IMR-90 (cell line): ENCODE measurements around the gene DUSP7. TPM values are rescaled to one million over a fixed set of nuclear protein-coding genes. Genes with fewer than 3 reads are reported as not detected.

ENCODE experiments used
- ATAC-seq: fragments of 200-7000 bp; cut with Tn5 transposase; 2 replicates; pipeline ENCODE4 v1.9.1; 2020; ENCODE audit warnings: low read depth, mild to moderate bottlenecking, moderate library complexity
- BruUV-seq: library from RNA; stranded (reverse); fragments of 400-500 nt; replicated peaks from 2 replicates; lab custom pipeline; 2021; lab: Mats Ljungman, UMichigan
- CTCF ChIA-PET: fragments of 300-600 bp; formaldehyde crosslinking; extraction: SDS; loops from one replicate; lab custom pipeline; 2021; ENCODE audit warnings: antibody characterized with exemption; lab: Yijun Ruan, JAX
- POLR2A ChIA-PET: fragments of 300-600 bp; sonication (Branson Sonifier 250); formaldehyde crosslinking; loops from one replicate; lab custom pipeline; 2022; ENCODE audit warnings: antibody characterized with exemption; ENCODE audit not compliant: unreplicated experiment; lab: Charles Lee
- DNase-seq: peaks from one replicate; pipeline ENCODE4 v3.0.0; 2013
- H2AFZ ChIP-seq: replicated peaks from 2 replicates; pipeline ENCODE3; 2013; ENCODE audit warnings: low read length, mild to moderate bottlenecking; ENCODE audit not compliant: poor library complexity
- H2AK5ac ChIP-seq: 2 replicates; pipeline ENCODE4 v1.6.1; 2013; ENCODE audit warnings: low read depth, low read length, inconsistent platforms
- H2AK9ac ChIP-seq: replicated peaks from 2 replicates; pipeline ENCODE3; 2013; ENCODE audit warnings: mild to moderate bottlenecking, low read depth, low read length, moderate library complexity; ENCODE audit not compliant: poor library complexity
- H2BK120ac ChIP-seq: 2 replicates; pipeline ENCODE4 v1.6.1; 2013; ENCODE audit warnings: low read depth, low read length, inconsistent platforms
- H2BK15ac ChIP-seq: 3 replicates; pipeline ENCODE4 v1.6.1; 2013; ENCODE audit warnings: low read depth, low read length, inconsistent platforms
- H2BK20ac ChIP-seq: 2 replicates; pipeline ENCODE4 v1.6.1; 2013; ENCODE audit warnings: low read depth, mild to moderate bottlenecking, inconsistent platforms, low read length, moderate library complexity
- H2BK5ac ChIP-seq: 2 replicates; pipeline ENCODE4 v1.6.1; 2013; ENCODE audit warnings: mild to moderate bottlenecking, low read depth, low read length, inconsistent platforms; ENCODE audit not compliant: poor library complexity, severe bottlenecking
- H3K14ac ChIP-seq: replicated peaks from 2 replicates; pipeline ENCODE4 v1.6.1; 2013; ENCODE audit warnings: low read depth, low read length, inconsistent platforms
- H3K18ac ChIP-seq: 2 replicates; pipeline ENCODE4 v1.6.1; 2013; ENCODE audit warnings: low read depth, low read length, control low read depth
- H3K23ac ChIP-seq: 2 replicates; pipeline ENCODE4 v1.6.1; 2013; ENCODE audit warnings: low read depth, low read length, inconsistent platforms
- H3K27ac ChIP-seq: 2 replicates; pipeline ENCODE4 v1.5.1; 2013; ENCODE audit warnings: mild to moderate bottlenecking, control low read depth, low read length; ENCODE audit not compliant: insufficient read depth
- H3K27me3 ChIP-seq: 2 replicates; pipeline ENCODE4 v1.6.1; 2013; ENCODE audit warnings: low read length; ENCODE audit not compliant: control insufficient read depth, insufficient read depth
- H3K36me3 ChIP-seq: 2 replicates; pipeline ENCODE4 v1.6.1; 2013; ENCODE audit warnings: low read length, mixed read lengths; ENCODE audit not compliant: control insufficient read depth, insufficient read depth
- H3K4ac ChIP-seq: 2 replicates; pipeline ENCODE4 v1.6.1; 2013; ENCODE audit warnings: low read depth, low read length, inconsistent platforms
- H3K4me1 ChIP-seq: 2 replicates; pipeline ENCODE4 v1.6.1; 2013; ENCODE audit warnings: low read length, mixed read lengths; ENCODE audit not compliant: control insufficient read depth, insufficient read depth
- H3K4me2 ChIP-seq: 2 replicates; pipeline ENCODE4 v1.6.1; 2013; ENCODE audit warnings: low read depth, mild to moderate bottlenecking, control low read depth, low read length, moderate library complexity
- H3K4me3 ChIP-seq: 2 replicates; pipeline ENCODE4 v1.5.1; 2013; ENCODE audit warnings: low read depth, mild to moderate bottlenecking, control low read depth, low read length, moderate library complexity; ENCODE audit not compliant: insufficient read depth
- H3K56ac ChIP-seq: 2 replicates; pipeline ENCODE4 v1.6.1; 2013; ENCODE audit warnings: low read length, inconsistent platforms; ENCODE audit not compliant: insufficient read depth; ENCODE audit errors: extremely low read depth
- H3K79me1 ChIP-seq, 2 experiments: 2 replicates each; pipeline ENCODE4 v1.6.1; 2013; ENCODE audit warnings: low read length in 2 of 2, inconsistent platforms in 1 of 2, low read depth in 1 of 2
- H3K9ac ChIP-seq: 2 replicates; pipeline ENCODE4 v1.6.1; 2013; ENCODE audit warnings: low read depth, low read length, control low read depth
- H3K9me1 ChIP-seq: 2 replicates; pipeline ENCODE4 v1.6.1; 2013; ENCODE audit warnings: low read length, inconsistent platforms; ENCODE audit not compliant: insufficient read depth
- H3K9me3 ChIP-seq: 2 replicates; pipeline ENCODE4 v1.6.1; 2013; ENCODE audit warnings: low read length; ENCODE audit not compliant: control insufficient read depth, insufficient read depth
- H4K20me1 ChIP-seq: 2 replicates; pipeline ENCODE4 v1.6.1; 2013; ENCODE audit warnings: low read length, inconsistent platforms; ENCODE audit not compliant: insufficient read depth
- H4K5ac ChIP-seq: 2 replicates; pipeline ENCODE4 v1.6.1; 2013; ENCODE audit warnings: mild to moderate bottlenecking, low read depth, low read length, control low read depth
- H4K8ac ChIP-seq, 2 experiments: 2 replicates each; pipeline ENCODE4 v1.6.1; 2013; ENCODE audit warnings: low read depth in 2 of 2, low read length in 2 of 2, control low read depth in 1 of 2, inconsistent platforms in 1 of 2
- H4K91ac ChIP-seq: 2 replicates; pipeline ENCODE4 v1.6.1; 2013; ENCODE audit warnings: low read depth, low read length, inconsistent platforms; ENCODE audit not compliant: insufficient read depth
- BHLHE40 ChIP-seq: fragments of 150-350 bp; IDR thresholded peaks from 2 replicates; pipeline ENCODE4 v1.6.1; 2016; ENCODE audit warnings: mild to moderate bottlenecking, low read depth, low read length
- CEBPB ChIP-seq: IDR thresholded peaks from 2 replicates; pipeline ENCODE4 v1.6.1; 2012; ENCODE audit warnings: low read depth, low read length, improper control_type of control experiment
- CHD1 ChIP-seq: IDR thresholded peaks from 2 replicates; pipeline ENCODE4 v1.6.1; 2012; ENCODE audit warnings: low read depth, low read length, improper control_type of control experiment
- CTCF ChIP-seq: conservative IDR thresholded peaks from 2 replicates; pipeline ENCODE4 v1.5.1; 2012; ENCODE audit warnings: mild to moderate bottlenecking, low read depth, low read length, improper control_type of control experiment
- ELK1 ChIP-seq: fragments of 150-350 bp; IDR thresholded peaks from 2 replicates; pipeline ENCODE4 v1.6.1; 2016; ENCODE audit warnings: low read depth, mild to moderate bottlenecking, low read length, moderate library complexity, borderline replicate concordance
- FOS ChIP-seq: fragments of 150-350 bp; IDR thresholded peaks from 2 replicates; pipeline ENCODE4 v1.6.1; 2016; ENCODE audit warnings: low read depth, low read length
- MAFK ChIP-seq: IDR thresholded peaks from 2 replicates; pipeline ENCODE4 v1.6.1; 2012; ENCODE audit warnings: low read depth, low read length, improper control_type of control experiment
- MAZ ChIP-seq: IDR thresholded peaks from 2 replicates; pipeline ENCODE4 v1.6.1; 2012; ENCODE audit warnings: low read depth, mild to moderate bottlenecking, low read length, improper control_type of control experiment, moderate library complexity, borderline replicate concordance
- MXI1 ChIP-seq: IDR thresholded peaks from 2 replicates; pipeline ENCODE4 v1.6.1; 2012; ENCODE audit warnings: low read depth, mild to moderate bottlenecking, low read length, moderate library complexity, borderline replicate concordance
- NFE2L2 ChIP-seq: fragments of 150-350 bp; IDR thresholded peaks from 2 replicates; pipeline ENCODE4 v1.6.1; 2016; ENCODE audit warnings: low read depth, mild to moderate bottlenecking, low read length
- RAD21 ChIP-seq: IDR thresholded peaks from 2 replicates; pipeline ENCODE4 v1.6.1; 2012; ENCODE audit warnings: low read length, improper control_type of control experiment
- RCOR1 ChIP-seq: IDR thresholded peaks from 2 replicates; pipeline ENCODE4 v1.6.1; 2012; ENCODE audit warnings: mild to moderate bottlenecking, low read length, improper control_type of control experiment; ENCODE audit not compliant: insufficient replicate concordance
- SMC3 ChIP-seq: fragments of 150-350 bp; IDR thresholded peaks from 2 replicates; pipeline ENCODE4 v1.6.1; 2016; ENCODE audit warnings: low read depth, mild to moderate bottlenecking, antibody characterized with exemption, low read length, moderate library complexity
- WGBS, 2 experiments: methylation state at CpG; one replicate each; pipeline versions ENCODE4 v1.1.5 to v1.1.7; 2013; ENCODE audit warnings: missing lambda C conversion rate in 2 of 2; ENCODE audit not compliant: insufficient read length in 1 of 2; ENCODE audit errors: extremely low coverage in 2 of 2; 5-methylcytosine and 5-hydroxymethylcytosine counted together
- dilution Hi-C: fragments of 300-500 bp; cut with HindIII; formaldehyde crosslinking; loops from one replicate; pipeline ENCODE4 v1.14.3; 2018; ENCODE audit warnings: low sequenced_read_pairs; ENCODE audit not compliant: unreplicated experiment
- in situ Hi-C: fragments of 300-500 bp; cut with MboI; formaldehyde crosslinking; loops from 3 replicates; pipeline ENCODE4 v1.14.3; 2019; ENCODE audit warnings: low sequenced_read_pairs, inconsistent platforms, mixed read lengths
- intact Hi-C: fragments of 100-400 bp; cut with micrococcal nuclease; formaldehyde crosslinking; loops from 2 replicates; pipeline ENCODE4 v1.10.0; 2022
- polyA plus RNA-seq, 3 experiments: library from polyadenylated mRNA; depleted of rRNA; stranded (reverse); fragments of >200 nt; gene quantifications; 2 replicates each; pipeline ENCODE4 v1.2.3, GENCODE V29; 2012; ENCODE audit warnings: low replicate concordance in 1 of 3
- total RNA-seq: library from RNA; depleted of rRNA; stranded (reverse); fragments of >200 nt; gene quantifications from 2 replicates; pipeline ENCODE4 v1.2.3, GENCODE V29; 2012

Gene DUSP7
- total and polyA plus RNA-seq, 2 of the 4 experiments (the other 2 are of a cell fraction) = 9.3 to 24.0 TPM

- no peaks in the 10 kb centered on the region for H3K36me3 ChIP-seq
- no peak overlapping the region for H4K91ac ChIP-seq
- ChIA-PET CTCF (interaction anchor here (1.0 kb wide), 1 partner anchor 11 kb away, joined by 3 read pairs; no protein-coding TSS in a partner anchor), POLR2A (no interaction called here)
- H3K14ac ChIP-seq = no peak overlapping the region
- H4K8ac ChIP-seq = 0 out of 4 replicates have a peak overlapping the region, but pooled peaks of 1 of the 2 experiments have one; percentile 10
- no peak overlapping the region for H2BK120ac ChIP-seq
- no peak overlapping the region for H3K4ac ChIP-seq
- TF ChIP-seq RAD21 = no peak
- TF ChIP-seq CHD1 = no peak
- TF ChIP-seq SMC3 = no peak
- TF ChIP-seq MAFK = no peak
- no peak for TF ChIP-seq CTCF
- no peak for TF ChIP-seq MXI1
- no peak for TF ChIP-seq BHLHE40
- no peak for TF ChIP-seq CEBPB
- no peak for TF ChIP-seq ELK1
- TF ChIP-seq MAZ = no peak
- no peak for TF ChIP-seq FOS
- no peak for TF ChIP-seq NFE2L2
- no peak for TF ChIP-seq RCOR1
- H3K4me3 ChIP-seq = no peak overlapping the region
- no peak overlapping the region for H3K4me2 ChIP-seq
- dilution Hi-C loops = no loop called here
- no peak for ATAC-seq
- H4K20me1 ChIP-seq = no peaks in the 10 kb centered on the region
- H3K27me3 ChIP-seq = no peaks in the 10 kb centered on the region; the same call in 1 of the 2 replicates
- no peak overlapping the region for H3K9ac ChIP-seq
- no peak overlapping the region for H3K18ac ChIP-seq
- no peaks in the 10 kb centered on the region for H3K9me3 ChIP-seq
- H3K9me1 ChIP-seq = 0 out of 2 replicates have a peak, but pooled peaks cover 14% of the 10 kb centered on the region
- no peak overlapping the region for H3K23ac ChIP-seq
- H3K79me1 ChIP-seq = no peaks in the 10 kb centered on the region
- no peak overlapping the region for H2AK5ac ChIP-seq
- in situ Hi-C loops = no loop called here
- no TSS peak for BruUV-seq
- no peak for DNase-seq
- peak overlapping the region; percentile 60 for H2AK9ac ChIP-seq
- H4K5ac ChIP-seq = no peak overlapping the region
- H3K56ac ChIP-seq = no peak overlapping the region
- H3K4me1 ChIP-seq = peaks cover 10% of the 10 kb centered on the region
- no peak overlapping the region for H2BK15ac ChIP-seq
- peak overlapping the region; percentile 59 for H2AFZ ChIP-seq
- intact Hi-C loops = no loop called here
- 73% methylated on average over 3 of the region's 7 CpGs; no CpG with 5 or more reads in 1 of the 2 experiments for WGBS, 2 experiments
- H2BK20ac ChIP-seq = no peak overlapping the region
- H3K27ac ChIP-seq = no peak overlapping the region
- no peak overlapping the region for H2BK5ac ChIP-seq
These were observed 30.9 kb downstream of the DUSP7 start for GRCh38 chr3:52025453-52025852.
